Measurements from ENCODE around the gene DGKE. TPM values are rescaled to one million over a fixed set of nuclear protein-coding genes. Genes with fewer than 3 reads are reported as not detected.

Gene DGKE
- total and polyA plus RNA-seq, 8 donors = 7.3 to 14.7 (median 12.9) TPM

- Histone ChIP-seq H3K27me3 (no peaks in the 10 kb centered on the region), H3K27ac (no peak overlapping the region), H3K9me3 (no peaks in the 10 kb centered on the region), H3K4me1 (peaks cover 0 to 4% of the 10 kb centered on the region in 2 donors), H3K36me3 (peaks cover 0 to 6% of the 10 kb centered on the region in 2 donors), H3K4me3 (no peak overlapping the region)
- ATAC-seq = no peak
- TF ChIP-seq, protein P1, sequence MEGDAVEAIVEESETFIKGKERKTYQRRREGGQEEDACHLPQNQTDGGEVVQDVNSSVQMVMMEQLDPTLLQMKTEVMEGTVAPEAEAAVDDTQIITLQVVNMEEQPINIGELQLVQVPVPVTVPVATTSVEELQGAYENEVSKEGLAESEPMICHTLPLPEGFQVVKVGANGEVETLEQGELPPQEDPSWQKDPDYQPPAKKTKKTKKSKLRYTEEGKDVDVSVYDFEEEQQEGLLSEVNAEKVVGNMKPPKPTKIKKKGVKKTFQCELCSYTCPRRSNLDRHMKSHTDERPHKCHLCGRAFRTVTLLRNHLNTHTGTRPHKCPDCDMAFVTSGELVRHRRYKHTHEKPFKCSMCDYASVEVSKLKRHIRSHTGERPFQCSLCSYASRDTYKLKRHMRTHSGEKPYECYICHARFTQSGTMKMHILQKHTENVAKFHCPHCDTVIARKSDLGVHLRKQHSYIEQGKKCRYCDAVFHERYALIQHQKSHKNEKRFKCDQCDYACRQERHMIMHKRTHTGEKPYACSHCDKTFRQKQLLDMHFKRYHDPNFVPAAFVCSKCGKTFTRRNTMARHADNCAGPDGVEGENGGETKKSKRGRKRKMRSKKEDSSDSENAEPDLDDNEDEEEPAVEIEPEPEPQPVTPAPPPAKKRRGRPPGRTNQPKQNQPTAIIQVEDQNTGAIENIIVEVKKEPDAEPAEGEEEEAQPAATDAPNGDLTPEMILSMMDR (IDR thresholded peaks at IDR 0.05) = no peak
- intact Hi-C loops (cut with DNase I) = loop anchor here in 1 of 2 donors (10.0 kb wide), 1 partner anchor 110 kb away; no protein-coding TSS in a partner anchor
- no peak for DNase-seq
Observed at GRCh38 chr17:56824503-56824902, 9.4 kb upstream of the DGKE start.

GRCh38 chr17:56826611-56827414 is 7.1 kb upstream of the DGKE start:
- peaks cover 0 to 6% of the 10 kb centered on the region in 2 donors for H3K4me1 ChIP-seq
- peaks cover 0 to 6% of the 10 kb centered on the region in 2 donors for H3K36me3 ChIP-seq
- DNase-seq (no peak), ATAC-seq (no peak)
- H3K27ac ChIP-seq = no peak overlapping the region
- no peak overlapping the region for H3K4me3 ChIP-seq
- H3K27me3 ChIP-seq = no peaks in the 10 kb centered on the region
- intact Hi-C loops (cut with DNase I) = loop anchor here in 1 of 2 donors (10.0 kb wide), 1 partner anchor 108 kb away; no protein-coding TSS in a partner anchor
- H3K9me3 ChIP-seq = no peaks in the 10 kb centered on the region
- TF ChIP-seq, protein P1 (IDR thresholded peaks at IDR 0.05) = no peak

DNA sequence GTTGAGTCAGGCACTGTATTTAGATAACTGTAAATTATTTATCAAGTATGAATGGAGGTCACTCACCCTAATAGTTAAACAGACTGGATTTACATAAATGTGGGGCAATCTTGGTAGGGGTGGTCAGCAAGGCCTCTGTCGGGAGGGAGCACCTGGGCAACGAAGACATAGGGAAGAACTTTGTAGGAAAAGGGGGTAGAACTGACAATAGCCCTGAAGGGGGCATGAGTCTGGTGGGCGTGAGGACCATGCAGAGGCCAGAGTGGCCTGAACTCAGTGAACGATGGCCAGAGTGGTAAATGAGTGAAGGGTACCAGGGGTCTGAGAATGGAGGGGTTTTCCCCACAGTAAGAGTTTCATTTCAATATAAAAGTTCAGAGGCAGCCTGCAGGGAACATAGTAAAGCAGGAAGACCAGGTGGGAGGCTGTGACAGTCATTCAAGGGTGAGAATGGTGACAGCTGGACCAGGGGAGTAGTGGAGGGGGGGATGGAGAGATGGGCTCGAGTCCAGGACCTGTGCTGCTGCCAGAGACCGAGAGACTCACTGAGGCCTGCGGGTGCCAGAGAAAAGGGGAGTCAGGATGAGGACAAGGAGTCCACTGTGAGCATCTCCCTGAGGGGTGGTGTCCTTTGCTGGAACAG is 3.1 kb upstream of the DGKE start:
- TF ChIP-seq, protein P1 (IDR thresholded peaks at IDR 0.05) = no peak
- peaks cover 8 to 35% of the 10 kb centered on the region in 2 donors for H3K4me1 ChIP-seq
- intact Hi-C loops (cut with DNase I) = no loop called here
- H3K4me3 ChIP-seq = no peak overlapping the region
- no peak for ATAC-seq
- H3K27ac ChIP-seq = no peak overlapping the region
- H3K27me3 ChIP-seq = peaks cover 0 to 11% of the 10 kb centered on the region in 2 donors
- DNase-seq = no peak
- peaks cover 0 to 6% of the 10 kb centered on the region in 2 donors for H3K36me3 ChIP-seq
- H3K9me3 ChIP-seq = no peaks in the 10 kb centered on the region

GRCh38 chr17:56831369-56832095 is 2.4 kb upstream of the DGKE start:
- intact Hi-C loops (cut with DNase I) = no loop called here
- Histone ChIP-seq H3K9me3 (no peaks in the 10 kb centered on the region), H3K4me1 (peaks cover 8 to 41% of the 10 kb centered on the region in 2 donors), H3K27ac (no peak overlapping the region), H3K27me3 (peaks cover 0 to 11% of the 10 kb centered on the region in 2 donors), H3K36me3 (peaks cover 0 to 6% of the 10 kb centered on the region in 2 donors), H3K4me3 (no peak overlapping the region)
- DNase-seq = no peak
- TF ChIP-seq, protein P1 (IDR thresholded peaks at IDR 0.05) = no peak
- no peak for ATAC-seq
